GM23338 (cell line): ENCODE data around the gene PACSIN1. TPM values are rescaled to one million over a fixed set of nuclear protein-coding genes. Genes with fewer than 3 reads are reported as not detected.

Source experiments
- ATAC-seq: fragments of 200-7000 bp; cut with Tn5 transposase; 3 replicates; pipeline ENCODE4 v1.9.1; 2020
- DNase-seq: peaks from one replicate; pipeline ENCODE4 v3.0.0-alpha.2; 2015; ENCODE audit warnings: low spot score
- H2AFZ ChIP-seq: fragments of 200-600 bp; sonication (generic); 2 replicates; pipeline ENCODE4 v1.8.0; 2016; ENCODE audit warnings: antibody characterized with exemption, mild to moderate bottlenecking, moderate library complexity
- H3F3A ChIP-seq: fragments of 200-600 bp; sonication (generic); replicated peaks from 2 replicates; pipeline ENCODE4 v1.8.0; 2017; ENCODE audit warnings: antibody characterized with exemption, mixed run types, low read depth
- H3K27ac ChIP-seq: fragments of 200-600 bp; sonication (generic); 2 replicates; pipeline ENCODE4 v1.6.1; 2016; ENCODE audit warnings: low read depth
- H3K27me3 ChIP-seq: fragments of 200-600 bp; sonication (generic); 2 replicates; pipeline ENCODE4 v1.8.0; 2016; ENCODE audit warnings: mild to moderate bottlenecking, mixed run types, moderate library complexity; ENCODE audit not compliant: insufficient read depth
- H3K36me3 ChIP-seq: fragments of 200-600 bp; sonication (generic); 2 replicates; pipeline ENCODE4 v1.8.0; 2016; ENCODE audit warnings: mild to moderate bottlenecking; ENCODE audit not compliant: insufficient read depth
- H3K4me1 ChIP-seq: fragments of 200-600 bp; sonication (generic); 2 replicates; pipeline ENCODE4 v1.8.0; 2016; ENCODE audit warnings: mild to moderate bottlenecking, moderate library complexity; ENCODE audit not compliant: insufficient read depth
- H3K4me2 ChIP-seq: fragments of 200-600 bp; sonication (generic); 2 replicates; pipeline ENCODE4 v1.7.1; 2017; ENCODE audit warnings: mixed run types
- H3K4me3 ChIP-seq: fragments of 200-600 bp; sonication (generic); 2 replicates; pipeline ENCODE4 v1.6.1; 2016; ENCODE audit warnings: mixed run types
- H3K79me2 ChIP-seq: fragments of 200-600 bp; sonication (generic); replicated peaks from 2 replicates; pipeline ENCODE4 v1.8.0; 2017; ENCODE audit warnings: mild to moderate bottlenecking; ENCODE audit not compliant: insufficient read depth
- H3K9me2 ChIP-seq: fragments of 200-600 bp; sonication (generic); 2 replicates; pipeline ENCODE4 v1.8.0; 2017; ENCODE audit not compliant: insufficient read depth
- H4K20me1 ChIP-seq: fragments of 200-600 bp; sonication (generic); replicated peaks from 2 replicates; pipeline ENCODE4 v1.8.0; 2017; ENCODE audit warnings: mild to moderate bottlenecking; ENCODE audit not compliant: insufficient read depth
- H3K27ac Mint-ChIP-seq: 2 replicates; pipeline ENCODE4 v1.8.0; 2020; ENCODE audit warnings: inconsistent platforms, mild to moderate bottlenecking, moderate library complexity, mixed read lengths
- H3K27me3 Mint-ChIP-seq: 3 replicates; pipeline ENCODE4 v1.8.0; 2022; ENCODE audit warnings: low read depth, mild to moderate bottlenecking, moderate library complexity, mixed read lengths, inconsistent platforms; ENCODE audit not compliant: insufficient read depth, poor library complexity
- H3K36me3 Mint-ChIP-seq: 3 replicates; pipeline ENCODE4 v1.8.0; 2021; ENCODE audit warnings: low read depth, mild to moderate bottlenecking, inconsistent platforms, moderate library complexity, mixed read lengths
- H3K4me1 Mint-ChIP-seq: 3 replicates; pipeline ENCODE4 v1.8.0; 2020; ENCODE audit warnings: mild to moderate bottlenecking, inconsistent platforms, mixed read lengths
- H3K4me3 Mint-ChIP-seq: 3 replicates; pipeline ENCODE4 v1.8.0; 2021; ENCODE audit warnings: moderate library complexity, mild to moderate bottlenecking, inconsistent platforms, mixed read lengths
- H3K9me3 Mint-ChIP-seq: 3 replicates; pipeline ENCODE4 v1.8.0; 2020; ENCODE audit warnings: moderate library complexity, mild to moderate bottlenecking, inconsistent platforms, mixed read lengths
- CREB1 ChIP-seq: fragments of 250-450 bp; sonication (Bioruptor Pico); IDR thresholded peaks from 2 replicates; pipeline ENCODE4 v1.5.0; 2020; ENCODE audit warnings: low read depth, mild to moderate bottlenecking, moderate library complexity
- ETS1 ChIP-seq: IDR thresholded peaks from 2 replicates; pipeline ENCODE4 v1.6.1; 2016; ENCODE audit warnings: antibody characterized with exemption
- EZH2phosphoT487 ChIP-seq: fragments of 200-600 bp; sonication (generic); IDR thresholded peaks from one replicate; pipeline ENCODE4 v1.8.1; 2018; ENCODE audit warnings: antibody characterized with exemption; ENCODE audit not compliant: unreplicated experiment
- JUNB ChIP-seq: IDR thresholded peaks from one replicate; pipeline ENCODE4 v1.6.1; 2016; ENCODE audit warnings: antibody characterized with exemption; ENCODE audit not compliant: unreplicated experiment
- POLR2AphosphoS5 ChIP-seq: IDR thresholded peaks from 2 replicates; pipeline ENCODE4 v1.6.1; 2016; ENCODE audit warnings: antibody characterized with exemption, low read depth
- REST ChIP-seq: IDR thresholded peaks from one replicate; pipeline ENCODE4 v1.6.1; 2018; ENCODE audit warnings: antibody characterized with exemption; ENCODE audit not compliant: unreplicated experiment
- STAT1 ChIP-seq: IDR thresholded peaks from one replicate; pipeline ENCODE4 v1.6.1; 2016; ENCODE audit warnings: antibody characterized with exemption; ENCODE audit not compliant: unreplicated experiment
- polyA plus RNA-seq: library from polyadenylated mRNA; unstranded; fragments of >200 nt; fragmentation: Nextera tagmentation; extraction: Ambion mirVana; gene quantifications from 2 replicates; pipeline ENCODE4 v1.2.1, GENCODE V29; 2016
- total RNA-seq: library from RNA; depleted of rRNA; stranded (reverse); fragments of >200 nt; shearing (Covaris generic); gene quantifications from 2 replicates; pipeline ENCODE4 v1.2.3, GENCODE V29; 2014

Gene PACSIN1
- total and polyA plus RNA-seq, 2 experiments from 2014 or later: 5.2 to 8.7 TPM

GRCh38 chr6:34425132-34425497 is 40.8 kb upstream of the PACSIN1 start (continued):
- TF ChIP-seq ETS1 (no peak), EZH2phosphoT487 (no peak), POLR2AphosphoS5 (no peak), STAT1 (no peak), REST (no peak)

GRCh38 chr6:34425498-34426410 is 40.1 kb upstream of the PACSIN1 start, which contains the start of gene RPS10:
RPS10 (minus strand) TSS chr6:34426069; CDS start chr6:34425221, 848 bp downstream.
- peaks cover 27% of the 10 kb centered on the region for H3K4me1 Mint-ChIP-seq
- Histone ChIP-seq H2AFZ (peak within 1 kb of the TSS; percentile 52), H3K4me1 (peaks cover 16% of the 10 kb centered on the region), H3K79me2 (peaks cover 51% of the 10 kb centered on the region), H4K20me1 (peaks cover 31% of the 10 kb centered on the region), H3K4me3 (peak within 1 kb of the TSS; percentile 99), H3K4me2 (peak within 1 kb of the TSS; percentile 99), H3K27ac (peak within 1 kb of the TSS; percentile 95), H3K9me2 (no peaks in the 10 kb centered on the region), H3K27me3 (no peaks in the 10 kb centered on the region), H3K36me3 (peaks cover 42% of the 10 kb centered on the region), H3F3A (peaks cover 43% of the 10 kb centered on the region)
- ATAC-seq (peak; percentile 91), DNase-seq (peak; percentile 94)
- peaks cover 10% of the 10 kb centered on the region for H3K9me3 Mint-ChIP-seq
- TF ChIP-seq EZH2phosphoT487 (no peak), JUNB (no peak), POLR2AphosphoS5 (peak; percentile 92), CREB1 (CRISPR knock-in tag) (peak; percentile 53), REST (no peak), ETS1 (0 out of 2 replicates have a peak, but pooled peaks have one; percentile 34)
- peaks cover 14% of the 10 kb centered on the region for H3K27me3 Mint-ChIP-seq
- peak within 1 kb of the TSS; percentile 100 for H3K27ac Mint-ChIP-seq
- H3K36me3 Mint-ChIP-seq: peaks cover 51% of the 10 kb centered on the region
- peak within 1 kb of the TSS; percentile 99 for H3K4me3 Mint-ChIP-seq
